Liver (tissue), 9 donors: Measurements from ENCODE around the gene GRAMD2B. TPM values are rescaled to one million over a fixed set of nuclear protein-coding genes. Genes with fewer than 3 reads are reported as not detected.

Experiments used
- DNase-seq: peaks from one replicate; pipeline ENCODE4 v3.0.0-alpha.2; 2017; ENCODE audit warnings: low spot score
- H3K27ac ChIP-seq, 2 donors: one replicate each; pipeline ENCODE4 v1.7.0; 2013; ENCODE audit warnings: inconsistent platforms in 2 of 2, low read length in 2 of 2, control low read depth in 1 of 2, low read depth in 1 of 2, mild to moderate bottlenecking in 1 of 2
- H3K27me3 ChIP-seq, 4 donors: one replicate each; pipeline versions ENCODE4 v1.6.1 to v1.7.0; 2013; ENCODE audit warnings: low read length in 3 of 4, inconsistent platforms in 1 of 4, mild to moderate bottlenecking in 1 of 4, moderate library complexity in 1 of 4; ENCODE audit not compliant: control insufficient read depth in 4 of 4, insufficient read depth in 4 of 4
- H3K36me3 ChIP-seq, 4 donors: one replicate each; pipeline versions ENCODE4 v1.6.1 to v1.7.0; 2013; ENCODE audit warnings: low read length in 3 of 4, mild to moderate bottlenecking in 3 of 4, low read depth in 1 of 4, moderate library complexity in 1 of 4; ENCODE audit not compliant: control insufficient read depth in 4 of 4, insufficient read depth in 3 of 4
- H3K4me1 ChIP-seq, 4 donors: one replicate each; pipeline versions ENCODE4 v1.6.1 to v1.7.0; 2013; ENCODE audit warnings: low read length in 3 of 4, mild to moderate bottlenecking in 3 of 4, moderate library complexity in 1 of 4; ENCODE audit not compliant: control insufficient read depth in 4 of 4, insufficient read depth in 4 of 4
- H3K4me3 ChIP-seq, 3 donors: one replicate each; pipeline versions ENCODE4 v1.6.1 to v1.7.0; 2013; ENCODE audit warnings: low read length in 3 of 3, control low read depth in 1 of 3, low read depth in 1 of 3, mild to moderate bottlenecking in 1 of 3
- H3K9ac ChIP-seq, 2 donors: one replicate each; pipeline ENCODE4 v1.7.0; 2013; ENCODE audit warnings: low read length in 2 of 2, mild to moderate bottlenecking in 2 of 2, moderate library complexity in 2 of 2, control low read depth in 1 of 2, low read depth in 1 of 2
- H3K9me3 ChIP-seq, 4 donors: one replicate each; pipeline versions ENCODE4 v1.6.1 to v1.7.0; 2013; ENCODE audit warnings: low read length in 3 of 4; ENCODE audit not compliant: control insufficient read depth in 4 of 4
- ATF3 ChIP-seq: IDR thresholded peaks from 2 replicates; pipeline ENCODE4 v1.6.1; 2016; ENCODE audit warnings: antibody characterized with exemption
- CTCF ChIP-seq: fragments of 150-350 bp; IDR thresholded peaks from 2 replicates; pipeline ENCODE4 v1.5.1; 2017; ENCODE audit warnings: improper control_type of control experiment, low read depth, low read length; ENCODE audit not compliant: missing input control
- EGR1 ChIP-seq, 2 donors: IDR thresholded peaks; 2 replicates each; pipeline ENCODE4 v1.6.1; 2016 to 2018; ENCODE audit warnings: antibody characterized with exemption in 2 of 2, low read depth in 2 of 2
- FOXA1 ChIP-seq: IDR thresholded peaks from 2 replicates; pipeline ENCODE4 v1.6.1; 2016; ENCODE audit warnings: antibody characterized with exemption
- FOXA2 ChIP-seq: IDR thresholded peaks from 2 replicates; pipeline ENCODE4 v1.6.1; 2016; ENCODE audit warnings: antibody characterized with exemption
- GABPA ChIP-seq, 2 donors: IDR thresholded peaks in 1 of 2; conservative IDR thresholded peaks in 1 of 2; 2 replicates each; pipeline ENCODE4 v1.6.1; 2016; ENCODE audit warnings: antibody characterized with exemption in 2 of 2, mild to moderate bottlenecking in 1 of 2, moderate library complexity in 1 of 2
- HNF4A ChIP-seq, 2 donors: conservative IDR thresholded peaks; 2 replicates each; pipeline ENCODE4 v1.6.1; 2016; ENCODE audit warnings: antibody characterized with exemption in 2 of 2, mild to moderate bottlenecking in 2 of 2
- HNF4G ChIP-seq: IDR thresholded peaks from 2 replicates; pipeline ENCODE4 v1.6.1; 2016; ENCODE audit warnings: antibody characterized with exemption
- JUND ChIP-seq, 2 donors: IDR thresholded peaks; 2 replicates each; pipeline ENCODE4 v1.6.1; 2016; ENCODE audit warnings: antibody characterized with exemption in 2 of 2
- NR2F2 ChIP-seq: IDR thresholded peaks from 2 replicates; pipeline ENCODE4 v1.6.1; 2016; ENCODE audit warnings: antibody characterized with exemption
- RAD21 ChIP-seq, 2 donors: IDR thresholded peaks; 2 replicates each; pipeline ENCODE4 v1.6.1; 2016; ENCODE audit warnings: antibody characterized with exemption in 2 of 2, mild to moderate bottlenecking in 2 of 2
- REST ChIP-seq: IDR thresholded peaks from 2 replicates; pipeline ENCODE4 v1.6.1; 2016; ENCODE audit warnings: antibody characterized with exemption, mild to moderate bottlenecking
- RXRA ChIP-seq, 2 donors: IDR thresholded peaks; 2 replicates each; pipeline ENCODE4 v1.6.1; 2017 to 2018; ENCODE audit warnings: antibody characterized with exemption in 2 of 2, mild to moderate bottlenecking in 1 of 2
- SP1 ChIP-seq: IDR thresholded peaks from 2 replicates; pipeline ENCODE4 v1.6.1; 2018; ENCODE audit warnings: antibody characterized with exemption, mild to moderate bottlenecking
- TAF1 ChIP-seq: conservative IDR thresholded peaks from 2 replicates; pipeline ENCODE4 v1.6.1; 2016; ENCODE audit warnings: antibody characterized with exemption, mild to moderate bottlenecking
- YY1 ChIP-seq: IDR thresholded peaks from 2 replicates; pipeline ENCODE4 v1.6.1; 2016; ENCODE audit warnings: antibody characterized with exemption, mild to moderate bottlenecking
- WGBS: extraction: QIAGEN DNeasy Blood & Tissue Kit; methylation state at CpG from one replicate; pipeline ENCODE4 v1.1.7; 2013; 5-methylcytosine and 5-hydroxymethylcytosine counted together
- polyA plus RNA-seq, 2 donors: library from polyadenylated mRNA; stranded (reverse) in 1 of 2; unstranded in 1 of 2; fragments of 200-250 nt in 1 of 2; fragments of >200 nt in 1 of 2; fragmentation: Nextera tagmentation in 1 of 2; extraction: Ambion mirVana in 1 of 2; gene quantifications; one replicate each; pipeline versions ENCODE4 v1.2.1 to v1.2.3, GENCODE V29; 2013 to 2015
- total RNA-seq, 2 donors: library from RNA; depleted of rRNA; stranded (reverse); fragments of >200 nt; gene quantifications; one replicate each; pipeline ENCODE4 v1.2.3, GENCODE V29; 2014
- TF ChIP-seq, protein P1 (sequence below): IDR thresholded peaks from 2 replicates; pipeline ENCODE4 v1.6.1; 2016; ENCODE audit warnings: antibody characterized with exemption
- TF ChIP-seq, protein P2 (sequence below): IDR thresholded peaks from 2 replicates; pipeline ENCODE4 v1.6.1; 2016; ENCODE audit warnings: antibody characterized with exemption
- donor health status: healthy.
- donor health status: healthy.
- donor health status: healthy.
- donor health status: healthy.
- donor health status: healthy.

GRAMD2B gene
- total and polyA plus RNA-seq, 4 donors, result 6.5 to 24.1 (median 13.5) TPM

- Histone ChIP-seq H3K27me3 (no peaks in the 10 kb centered on the region), H3K4me1 (no peaks in the 10 kb centered on the region), H3K36me3 (no peaks in the 10 kb centered on the region), H3K9me3 (no peaks in the 10 kb centered on the region), H3K9ac (no peak overlapping the region), H3K27ac (no peak overlapping the region), H3K4me3 (no peak overlapping the region)
- no peak for TF ChIP-seq EGR1 (IDR thresholded peaks at IDR 0.05; ENCODE audit: low read depth in 2 of 2)
- TF ChIP-seq HNF4G, result no peak
- TF ChIP-seq RAD21 (IDR thresholded peaks at IDR 0.05), result no peak
- TF ChIP-seq CTCF, result no peak
- no peak for TF ChIP-seq TAF1
- no peak for TF ChIP-seq FOXA2
- TF ChIP-seq JUND (IDR thresholded peaks at IDR 0.05), result no peak
- no peak for TF ChIP-seq SP1
- no peak for TF ChIP-seq NR2F2
- TF ChIP-seq FOXA1, result no peak
- TF ChIP-seq GABPA (IDR thresholded peaks at IDR 0.05 in 1 of 2, conservative IDR thresholded peaks at IDR 0.05 in 1 of 2), result no peak
- TF ChIP-seq, protein P1, sequence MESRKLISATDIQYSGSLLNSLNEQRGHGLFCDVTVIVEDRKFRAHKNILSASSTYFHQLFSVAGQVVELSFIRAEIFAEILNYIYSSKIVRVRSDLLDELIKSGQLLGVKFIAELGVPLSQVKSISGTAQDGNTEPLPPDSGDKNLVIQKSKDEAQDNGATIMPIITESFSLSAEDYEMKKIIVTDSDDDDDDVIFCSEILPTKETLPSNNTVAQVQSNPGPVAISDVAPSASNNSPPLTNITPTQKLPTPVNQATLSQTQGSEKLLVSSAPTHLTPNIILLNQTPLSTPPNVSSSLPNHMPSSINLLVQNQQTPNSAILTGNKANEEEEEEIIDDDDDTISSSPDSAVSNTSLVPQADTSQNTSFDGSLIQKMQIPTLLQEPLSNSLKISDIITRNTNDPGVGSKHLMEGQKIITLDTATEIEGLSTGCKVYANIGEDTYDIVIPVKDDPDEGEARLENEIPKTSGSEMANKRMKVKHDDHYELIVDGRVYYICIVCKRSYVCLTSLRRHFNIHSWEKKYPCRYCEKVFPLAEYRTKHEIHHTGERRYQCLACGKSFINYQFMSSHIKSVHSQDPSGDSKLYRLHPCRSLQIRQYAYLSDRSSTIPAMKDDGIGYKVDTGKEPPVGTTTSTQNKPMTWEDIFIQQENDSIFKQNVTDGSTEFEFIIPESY, result no peak
- no peak for TF ChIP-seq REST
- TF ChIP-seq HNF4A (conservative IDR thresholded peaks at IDR 0.05), result no peak
- TF ChIP-seq, protein P2, sequence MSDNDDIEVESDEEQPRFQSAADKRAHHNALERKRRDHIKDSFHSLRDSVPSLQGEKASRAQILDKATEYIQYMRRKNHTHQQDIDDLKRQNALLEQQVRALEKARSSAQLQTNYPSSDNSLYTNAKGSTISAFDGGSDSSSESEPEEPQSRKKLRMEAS, result no peak
- no peak for TF ChIP-seq YY1
- TF ChIP-seq RXRA (IDR thresholded peaks at IDR 0.05), result no peak
- TF ChIP-seq ATF3, result no peak
- DNase-seq, result no peak
Observed at GRCh38 chr5:126526493-126526892, 103.3 kb downstream of the GRAMD2B start.

- DNase-seq, result no peak
- Histone ChIP-seq H3K4me3 (no peak overlapping the region), H3K9ac (no peak overlapping the region), H3K9me3 (no peaks in the 10 kb centered on the region), H3K4me1 (no peaks in the 10 kb centered on the region), H3K27ac (no peak overlapping the region), H3K36me3 (no peaks in the 10 kb centered on the region), H3K27me3 (no peaks in the 10 kb centered on the region)
- 95% methylated on average over 1 of the region's 1 CpG for WGBS
- no peak for TF ChIP-seq GABPA (IDR thresholded peaks at IDR 0.05 in 1 of 2, conservative IDR thresholded peaks at IDR 0.05 in 1 of 2)
Observed at GRCh38 chr5:126527158-126527557, 103.9 kb downstream of the GRAMD2B start.
